ENCODE measurements around the gene EOGT.

Gene EOGT

DNA sequence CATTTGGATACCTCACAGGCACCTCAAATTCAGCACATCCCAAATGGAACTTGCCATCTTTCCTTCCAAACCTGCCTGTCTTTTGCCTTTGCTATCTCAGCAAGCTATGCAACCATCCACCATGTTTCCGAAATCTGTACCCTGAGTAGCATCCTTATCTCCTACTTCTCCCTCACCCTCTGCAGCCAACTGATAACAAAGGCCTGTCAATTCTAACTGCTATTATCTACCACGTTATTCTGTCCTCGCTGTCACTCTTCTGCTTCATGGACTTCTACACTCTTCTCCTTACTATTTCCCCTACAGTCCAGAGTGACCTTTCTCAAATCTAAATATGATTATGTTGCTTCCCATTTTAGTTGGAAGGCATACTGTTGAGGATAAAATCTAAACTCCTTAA is 55.6 kb downstream of the EOGT start:
- no peak for DNase-seq (ENCODE audit: low read depth)

DNA sequence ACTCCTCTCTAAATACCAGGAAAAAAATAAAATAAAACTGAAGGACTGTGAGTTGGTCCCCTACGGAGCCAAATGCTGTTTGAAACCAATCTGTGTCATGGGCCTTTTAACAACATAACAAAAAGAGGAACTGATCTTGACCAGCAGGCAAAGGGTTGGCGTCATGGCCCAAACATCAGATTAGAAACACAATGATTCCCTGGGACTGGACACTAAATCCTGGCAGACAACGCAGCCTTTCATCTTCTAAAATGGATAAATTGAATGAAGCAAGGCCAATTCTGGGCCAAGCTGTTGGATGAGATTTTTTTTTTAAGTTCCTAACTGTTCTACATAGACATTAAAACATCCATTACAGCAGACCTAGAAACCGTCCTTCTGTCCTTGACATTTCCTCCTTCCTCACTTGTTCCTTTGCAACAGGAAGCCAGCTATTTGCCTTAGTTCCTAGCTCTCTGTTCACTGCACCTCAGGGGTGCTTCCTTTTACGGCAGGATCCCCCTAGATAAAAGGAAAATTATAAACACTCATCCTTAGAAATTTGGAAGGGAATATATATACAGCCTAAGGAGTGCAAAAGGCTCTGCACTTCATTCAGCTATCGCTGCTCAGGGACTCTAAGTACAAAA is 59.6 kb downstream of the EOGT start:
- DNase-seq (ENCODE audit: low read depth), result no peak

DNA sequence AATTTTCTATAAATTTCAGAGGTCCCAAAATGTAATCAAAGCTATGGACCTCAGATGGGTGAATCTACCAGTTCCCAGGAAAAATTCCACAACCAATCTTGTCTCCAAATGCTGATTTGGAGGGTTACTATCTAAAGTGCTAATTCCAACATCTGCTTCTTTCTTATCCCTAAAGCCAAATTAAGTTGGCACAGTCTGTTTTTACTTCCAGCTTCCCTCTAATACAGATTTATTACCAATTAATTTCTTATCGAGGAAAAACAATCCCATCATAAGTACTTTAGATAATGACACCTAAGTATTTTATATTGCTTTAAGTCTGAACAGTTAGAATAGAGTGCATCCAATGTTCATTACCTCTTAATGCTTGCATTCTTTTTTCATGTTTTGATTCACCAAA is 68.3 kb downstream of the EOGT start:
- DNase-seq (ENCODE audit: low read depth), result no peak

DNA sequence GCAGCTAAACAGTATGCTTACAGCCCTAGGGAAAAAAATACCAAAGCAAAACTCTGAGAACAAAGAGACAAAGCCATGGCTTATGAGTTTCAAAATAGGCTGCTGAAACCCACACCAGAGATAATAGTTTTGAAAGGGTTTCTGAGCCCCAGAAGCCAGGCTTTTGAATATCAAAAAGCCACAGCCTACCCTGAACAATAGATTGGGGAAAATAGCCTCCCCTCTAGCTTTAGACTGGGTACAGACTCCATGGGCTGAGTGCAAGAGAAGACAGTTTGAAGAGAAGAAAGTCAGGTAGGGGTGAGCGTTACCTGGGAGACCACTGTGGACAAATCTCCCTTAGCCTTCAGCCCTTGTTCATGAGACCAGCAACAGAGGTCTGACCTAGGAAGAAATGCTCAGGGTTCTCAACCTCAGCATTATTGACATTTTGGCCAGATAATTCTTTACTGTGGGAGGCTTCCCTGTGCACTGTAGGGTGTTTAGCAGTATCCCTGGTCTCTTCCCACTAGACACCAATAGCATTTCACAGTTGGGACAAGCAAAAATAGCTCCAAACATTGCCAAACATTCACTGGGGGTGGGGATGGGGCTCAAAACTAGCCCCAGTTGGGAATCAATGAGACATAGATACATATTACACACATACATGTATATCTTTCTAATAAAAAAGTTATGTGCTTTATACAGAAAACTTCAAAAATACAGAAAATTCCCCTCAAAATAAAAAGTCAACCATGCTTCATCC is 69.6 kb downstream of the EOGT start:
- DNase-seq (ENCODE audit: low read depth), result no peak

DNA sequence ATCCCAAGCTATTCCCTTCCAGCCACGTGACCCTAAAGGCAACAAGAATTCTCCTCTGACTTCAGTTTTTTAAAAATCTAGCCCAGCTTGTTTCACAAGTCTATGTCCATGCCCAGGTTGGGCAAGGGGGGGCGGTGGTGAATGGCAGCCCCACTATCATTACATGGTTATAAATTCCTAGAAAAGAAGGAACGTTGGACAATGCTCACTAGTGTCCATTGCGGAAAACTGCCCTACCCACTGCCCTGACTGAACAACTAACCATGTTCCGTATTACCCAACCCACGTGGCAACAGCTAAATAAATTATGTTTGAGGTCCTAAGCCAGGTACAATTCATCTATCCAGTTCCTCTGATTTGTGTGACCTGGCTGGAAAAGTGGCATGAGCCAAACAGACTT is 72.4 kb downstream of the EOGT start:
- DNase-seq (ENCODE audit: low read depth), result no peak

DNA sequence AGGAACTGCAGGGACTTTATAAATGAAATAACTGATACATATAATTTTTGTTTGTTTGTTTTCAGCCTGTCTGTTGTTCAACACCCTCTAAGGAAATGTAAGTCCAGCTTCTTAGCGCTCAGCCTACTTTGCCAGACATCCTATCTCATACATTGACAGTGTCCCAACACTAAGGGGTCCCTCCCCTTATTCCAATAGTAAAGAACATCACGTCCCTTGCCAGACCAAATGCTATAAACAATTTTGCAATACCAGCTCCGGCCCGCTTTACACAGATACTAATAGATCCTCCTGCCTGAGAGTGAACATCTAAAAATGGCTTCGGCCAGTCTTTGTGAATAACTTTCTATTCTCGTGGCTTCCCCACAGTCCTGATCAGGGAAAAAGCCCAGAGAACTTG is 76.6 kb downstream of the EOGT start:
- DNase-seq (ENCODE audit: low read depth), result no peak

DNA sequence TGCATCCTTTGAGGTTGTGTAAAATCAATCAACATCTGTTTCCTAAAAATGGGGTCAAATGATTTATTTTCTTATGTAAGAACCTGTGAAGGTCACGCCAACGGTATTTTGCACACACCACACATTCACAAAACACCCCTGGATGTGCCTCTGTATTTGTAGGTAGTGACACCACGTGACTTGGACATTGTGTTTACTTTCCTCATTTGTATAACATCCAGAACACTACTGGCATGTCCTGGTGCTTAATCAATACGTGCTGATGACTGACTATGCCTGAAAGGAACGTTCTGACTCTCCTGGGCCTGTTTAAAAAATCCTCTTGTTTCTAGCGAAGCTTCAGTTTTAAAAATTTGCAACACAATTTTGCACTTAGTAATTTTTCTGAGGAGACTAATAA is 77.7 kb downstream of the EOGT start:
- no peak for DNase-seq (ENCODE audit: low read depth)

DNA sequence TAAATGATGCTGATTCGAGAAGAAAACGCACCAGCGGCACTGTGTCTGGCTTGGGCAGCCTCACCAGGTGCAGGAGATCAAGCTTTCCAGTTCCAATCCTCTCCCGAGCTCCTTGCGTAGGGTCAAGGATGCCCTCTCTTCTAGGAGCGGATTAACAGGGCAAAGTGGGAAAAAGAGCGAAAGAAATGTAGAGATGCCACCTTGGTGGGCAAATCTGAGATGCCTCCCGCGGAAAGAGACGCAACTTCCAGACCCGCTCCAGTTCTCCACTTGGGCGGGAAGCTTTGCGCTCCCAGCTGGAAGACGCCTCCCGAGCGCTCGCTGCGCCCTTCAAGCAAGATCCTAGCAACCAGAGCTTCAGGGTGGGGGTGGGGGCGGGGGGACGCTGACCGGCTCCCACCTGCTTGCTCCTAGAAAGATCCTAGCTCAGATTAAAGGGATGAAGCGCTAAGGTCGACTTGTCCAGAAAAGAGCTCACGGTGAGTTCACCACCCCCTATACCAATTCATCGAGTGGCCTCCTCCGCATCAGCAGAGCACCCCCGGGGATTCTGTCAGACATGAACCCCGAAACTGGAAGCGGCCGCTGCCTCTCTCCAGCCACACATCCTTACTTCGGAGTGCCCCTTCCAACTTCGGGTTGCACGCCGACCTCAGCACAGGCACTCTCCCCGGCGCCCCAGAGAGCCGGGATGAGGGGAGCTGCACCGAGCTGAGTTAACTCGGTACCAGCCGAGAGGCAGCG is 81.9 kb downstream of the EOGT start:
- no peak for DNase-seq (ENCODE audit: low read depth)

All from activated T-helper 9 cell treated with anti-CD3 and anti-CD28 coated beads, Interleukin-2, amount 50 U/mL, for 16 hours (primary cell).